Activated T-helper 2 cell treated with anti-CD3 and anti-CD28 coated beads, Interferon-gamma antibody, Interleukin-2, Interleukin-4, amounts not matched to agents 10 μg/mL and 5 μg/mL and 100 μg/mL, durations not matched to agents 14 hours and 24 hours and 36 hours (primary cell): ENCODE measurements around the gene ETV5. TPM values are rescaled to one million over a fixed set of nuclear protein-coding genes. Genes with fewer than 3 reads are reported as not detected.
"Not testable (repeated sequence)": the region's sequence is repeated elsewhere in the genome, so short reads cannot be mapped to it uniquely, and the experiment has no call there.

ENCODE experiments used
- DNase-seq: peaks from one replicate; pipeline ENCODE4 v3.0.0; 2021; ENCODE audit warnings: low spot score
- H3K27ac Mint-ChIP-seq: one replicate; pipeline ENCODE4 v1.8.0; 2021; ENCODE audit warnings: mixed read lengths
- H3K27me3 Mint-ChIP-seq: one replicate; pipeline ENCODE4 v1.8.0; 2021; ENCODE audit warnings: low read depth, mixed read lengths
- H3K36me3 Mint-ChIP-seq: one replicate; pipeline ENCODE4 v1.8.0; 2021; ENCODE audit warnings: low read depth, mixed read lengths
- H3K4me1 Mint-ChIP-seq: one replicate; pipeline ENCODE4 v1.8.0; 2021; ENCODE audit warnings: low read depth, mixed read lengths
- H3K4me3 Mint-ChIP-seq: one replicate; pipeline ENCODE4 v1.8.0; 2021; ENCODE audit warnings: low read depth, mild to moderate bottlenecking, moderate library complexity, mixed read lengths
- H3K9me3 Mint-ChIP-seq: one replicate; pipeline ENCODE4 v1.8.0; 2021; ENCODE audit warnings: mixed read lengths
- intact Hi-C: fragments of 100-400 bp; cut with micrococcal nuclease; formaldehyde crosslinking; loops from one replicate; pipeline ENCODE4 v1.15.1; 2023
- total RNA-seq: library from RNA; stranded (reverse); gene quantifications from 2 replicates; pipeline ENCODE4 v1.2.3, GENCODE V29; 2022

The ETV5 gene
- total RNA-seq, 1 donor from 2014 or later, result 1.3 TPM

DNA sequence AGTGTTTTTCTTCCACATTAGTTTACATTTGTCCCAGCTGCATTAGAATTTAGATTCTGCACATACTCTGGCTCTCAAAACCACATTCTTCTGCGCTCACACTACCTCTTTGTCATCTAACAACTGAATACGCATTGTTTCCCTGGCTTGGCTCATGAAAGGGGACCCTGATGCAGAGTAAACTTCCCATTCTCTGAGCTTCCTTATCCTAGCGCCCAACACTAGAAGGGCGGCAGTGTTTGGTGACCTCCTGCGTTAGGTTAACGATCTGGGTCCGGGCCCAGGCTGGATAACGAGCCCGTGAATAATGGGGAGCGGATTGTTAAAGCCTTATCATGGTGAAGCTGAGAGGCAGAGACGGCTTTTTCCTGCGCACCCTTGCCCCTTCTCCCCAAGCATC is 63.9 kb downstream of the ETV5 start:
- Mint-ChIP-seq H3K4me3 (no peak overlapping the region), H3K9me3 (no peaks in the 10 kb centered on the region), H3K27me3 (peaks cover 64% of the 10 kb centered on the region), H3K27ac (no peak overlapping the region), H3K36me3 (no peaks in the 10 kb centered on the region), H3K4me1 (no peaks in the 10 kb centered on the region)
- no peak for DNase-seq
- intact Hi-C loops, result no loop called here

DNA sequence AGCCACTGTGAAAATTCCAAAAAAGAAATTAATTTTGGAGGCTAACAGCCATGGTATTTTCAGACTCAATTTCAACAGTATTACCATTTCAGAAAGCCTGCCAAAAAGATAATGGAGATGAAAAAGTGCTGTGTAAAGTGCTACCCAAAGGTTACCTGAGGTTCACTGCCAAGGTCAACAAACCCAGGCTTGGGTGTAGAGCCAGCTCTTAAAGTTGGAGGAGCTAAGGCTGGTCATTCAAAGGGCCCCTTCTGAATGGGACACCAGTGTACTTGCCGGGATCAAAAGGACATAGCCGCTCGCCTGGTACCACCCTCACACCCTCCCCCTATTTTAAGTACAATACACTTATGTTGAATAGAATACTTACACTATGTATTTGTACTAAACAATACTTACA is 64.5 kb downstream of the ETV5 start:
- intact Hi-C loops, result no loop called here

DNA sequence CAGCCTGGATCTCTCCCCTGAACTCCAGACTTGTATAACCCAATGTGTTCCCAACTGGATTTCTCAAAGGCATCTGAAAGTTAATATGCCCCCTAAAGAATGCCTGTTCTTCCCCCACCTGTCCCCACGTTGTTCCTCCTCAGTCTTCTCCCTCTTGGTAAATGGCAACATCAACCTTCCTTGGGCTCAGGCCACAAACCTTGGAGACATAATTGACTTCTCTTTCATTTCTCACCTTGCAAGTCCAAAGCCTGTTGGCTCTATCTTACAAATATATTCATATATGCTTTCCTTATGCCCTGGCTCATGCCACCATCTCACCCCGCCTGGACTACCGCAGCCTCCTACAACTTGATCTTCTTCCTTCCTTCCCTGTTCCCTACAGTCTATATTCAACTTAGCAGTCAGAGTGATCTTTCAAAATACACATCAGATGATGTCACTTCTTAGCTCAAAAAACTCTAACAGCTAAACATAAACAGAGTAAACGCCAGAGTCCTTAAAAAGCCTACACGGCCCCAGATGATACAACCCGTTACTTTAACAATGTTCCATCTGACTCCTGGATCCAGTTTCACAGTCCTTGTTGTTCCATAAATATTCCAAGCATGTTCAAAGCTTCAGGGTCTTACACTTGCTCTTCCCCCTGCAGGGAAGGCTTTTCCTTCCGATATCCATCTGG is 66.2 kb downstream of the ETV5 start:
- H3K36me3 Mint-ChIP-seq, result no peaks in the 10 kb centered on the region
- H3K4me1 Mint-ChIP-seq, result no peaks in the 10 kb centered on the region
- H3K4me3 Mint-ChIP-seq, result no peak overlapping the region
- no peak for DNase-seq
- peaks cover 44% of the 10 kb centered on the region for H3K27me3 Mint-ChIP-seq
- intact Hi-C loops, result no loop called here
- no peak overlapping the region for H3K27ac Mint-ChIP-seq
- peaks cover 6% of the 10 kb centered on the region for H3K9me3 Mint-ChIP-seq

More for the DNA sequence above, 64.5 kb downstream of the ETV5 start:
- no peak for DNase-seq
- Mint-ChIP-seq H3K9me3 (no peaks in the 10 kb centered on the region), H3K4me1 (no peaks in the 10 kb centered on the region), H3K4me3 (no peak overlapping the region), H3K36me3 (no peaks in the 10 kb centered on the region), H3K27ac (no peak overlapping the region), H3K27me3 (peaks cover 59% of the 10 kb centered on the region)

DNA sequence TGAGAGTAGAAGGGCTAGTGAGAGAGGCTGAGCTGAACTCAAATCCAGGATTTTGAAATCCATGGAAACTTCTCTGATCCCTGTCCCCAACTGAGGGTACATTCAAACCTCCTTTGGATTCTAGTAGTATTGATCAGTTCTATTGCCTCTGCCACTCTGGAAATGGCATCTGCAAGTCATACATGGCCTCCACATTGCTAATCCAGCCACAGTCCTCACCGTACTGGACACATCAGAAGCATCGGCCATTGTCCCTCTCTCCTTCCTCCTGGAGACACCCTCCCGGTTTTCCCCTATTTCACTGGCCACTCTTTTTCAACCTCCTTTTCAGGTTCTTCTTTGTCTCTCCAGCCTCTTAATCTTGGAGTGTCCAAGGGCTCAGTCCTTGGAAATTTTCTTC is 66.9 kb downstream of the ETV5 start:
- H3K27me3 Mint-ChIP-seq, result peaks cover 47% of the 10 kb centered on the region
- intact Hi-C loops, result no loop called here
- no peaks in the 10 kb centered on the region for H3K4me1 Mint-ChIP-seq
- peaks cover 6% of the 10 kb centered on the region for H3K9me3 Mint-ChIP-seq
- H3K27ac Mint-ChIP-seq, result no peak overlapping the region
- H3K36me3 Mint-ChIP-seq, result no peaks in the 10 kb centered on the region
- DNase-seq, result no peak
- no peak overlapping the region for H3K4me3 Mint-ChIP-seq

DNA sequence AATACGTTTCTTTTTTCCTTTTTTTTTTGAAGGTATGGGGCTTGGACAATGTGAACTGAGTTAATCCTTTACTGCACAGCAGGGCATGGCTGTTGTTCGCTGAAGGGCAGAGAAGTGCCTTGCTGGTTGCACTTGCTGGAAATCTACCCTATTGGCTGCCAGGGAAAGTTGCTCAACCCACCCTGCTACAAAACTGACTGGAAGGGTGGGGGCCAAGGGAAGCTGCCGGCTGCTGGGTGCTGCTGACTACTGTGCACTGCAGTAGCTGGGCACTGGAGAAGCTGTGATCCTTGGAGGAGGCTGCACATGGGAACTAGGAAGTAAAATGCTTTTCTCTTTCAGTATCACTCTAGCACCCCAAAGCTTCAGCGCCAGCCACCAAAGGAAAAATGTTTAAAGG is 70.5 kb downstream of the ETV5 start:
- Mint-ChIP-seq H3K4me3 (no peak overlapping the region), H3K27me3 (peaks cover 29% of the 10 kb centered on the region), H3K36me3 (no peaks in the 10 kb centered on the region), H3K4me1 (no peaks in the 10 kb centered on the region), H3K9me3 (peaks cover 6% of the 10 kb centered on the region), H3K27ac (no peak overlapping the region)
- no peak for DNase-seq
- intact Hi-C loops, result no loop called here

DNA sequence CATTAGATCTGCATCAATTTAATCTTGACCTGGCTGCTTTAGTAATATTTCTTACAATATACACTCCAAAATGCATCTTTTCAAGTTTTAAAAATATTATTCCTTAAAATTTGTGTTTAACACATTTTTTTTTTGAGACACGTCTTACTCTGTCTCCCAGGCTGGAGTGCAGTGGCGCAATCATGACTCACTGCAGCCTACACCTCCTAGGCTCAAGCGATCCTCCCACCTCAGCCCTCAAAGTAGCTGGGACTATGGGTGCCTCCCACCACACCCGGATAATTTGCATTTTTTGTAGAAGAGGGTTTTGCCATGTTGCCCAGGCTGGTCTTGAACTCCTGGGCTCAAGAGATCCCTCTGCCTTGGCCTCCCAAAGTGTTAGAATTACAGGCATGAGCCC is 73.6 kb downstream of the ETV5 start:
- intact Hi-C loops, result no loop called here
- H3K9me3 Mint-ChIP-seq, result peaks cover 6% of the 10 kb centered on the region
- no peak for DNase-seq
- H3K36me3 Mint-ChIP-seq, result no peaks in the 10 kb centered on the region
- no peak overlapping the region for H3K4me3 Mint-ChIP-seq
- no peaks in the 10 kb centered on the region for H3K4me1 Mint-ChIP-seq
- H3K27ac Mint-ChIP-seq, result no peak overlapping the region
- H3K27me3 Mint-ChIP-seq, result peaks cover 15% of the 10 kb centered on the region

DNA sequence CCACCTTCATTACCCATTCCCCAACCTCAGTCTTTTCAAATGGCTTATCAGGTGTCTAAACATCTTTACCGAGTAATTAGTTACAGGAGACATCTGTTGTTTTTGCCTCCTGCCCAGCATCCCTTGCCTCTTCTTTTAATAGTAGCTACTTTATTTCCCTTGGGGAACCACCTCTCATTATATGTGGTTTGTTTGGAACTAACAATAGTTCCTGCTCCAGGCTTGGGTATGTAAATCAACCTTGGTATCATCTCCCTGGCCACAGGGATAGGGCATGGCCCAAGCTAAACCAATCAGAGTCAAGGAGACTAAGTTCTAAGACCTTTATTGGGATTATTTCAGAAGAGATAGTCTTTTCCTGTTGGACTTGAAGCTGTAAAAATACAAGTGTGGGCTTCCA is 76.6 kb downstream of the ETV5 start:
- H3K9me3 Mint-ChIP-seq, result no peaks in the 10 kb centered on the region
- H3K4me3 Mint-ChIP-seq, result no peak overlapping the region

DNA sequence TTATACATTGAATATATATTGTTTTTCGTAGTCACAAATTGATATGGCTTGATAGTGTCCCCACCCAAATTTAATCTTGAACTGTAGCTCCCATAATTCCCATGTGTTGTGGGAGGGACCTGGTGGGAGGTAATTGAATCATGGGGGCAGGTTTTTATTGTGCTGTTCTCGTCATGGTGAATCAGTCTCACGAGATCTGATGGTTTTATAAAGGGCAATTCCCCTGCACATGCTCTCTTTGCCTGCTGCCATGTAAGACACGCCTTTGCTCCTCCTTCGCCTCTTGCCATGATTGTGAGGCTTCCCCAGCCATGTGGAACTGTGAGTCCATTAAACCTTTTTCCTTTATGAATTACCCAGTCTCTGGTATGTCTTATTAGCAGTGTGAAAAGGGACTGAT is 82.9 kb downstream of the ETV5 start:
- intact Hi-C loops, H3K4me3 Mint-ChIP-seq, H3K27ac Mint-ChIP-seq, H3K4me1 Mint-ChIP-seq, H3K9me3 Mint-ChIP-seq, DNase-seq, H3K36me3 Mint-ChIP-seq: not testable (repeated sequence)
- peaks cover 35% of the 10 kb centered on the region for H3K27me3 Mint-ChIP-seq

More for the DNA sequence above, 76.6 kb downstream of the ETV5 start:
- Mint-ChIP-seq H3K27ac (no peak overlapping the region), H3K36me3 (no peaks in the 10 kb centered on the region), H3K4me1 (no peaks in the 10 kb centered on the region), H3K27me3 (peaks cover 20% of the 10 kb centered on the region)
- no peak for DNase-seq
- intact Hi-C loops, result no loop called here

DNA sequence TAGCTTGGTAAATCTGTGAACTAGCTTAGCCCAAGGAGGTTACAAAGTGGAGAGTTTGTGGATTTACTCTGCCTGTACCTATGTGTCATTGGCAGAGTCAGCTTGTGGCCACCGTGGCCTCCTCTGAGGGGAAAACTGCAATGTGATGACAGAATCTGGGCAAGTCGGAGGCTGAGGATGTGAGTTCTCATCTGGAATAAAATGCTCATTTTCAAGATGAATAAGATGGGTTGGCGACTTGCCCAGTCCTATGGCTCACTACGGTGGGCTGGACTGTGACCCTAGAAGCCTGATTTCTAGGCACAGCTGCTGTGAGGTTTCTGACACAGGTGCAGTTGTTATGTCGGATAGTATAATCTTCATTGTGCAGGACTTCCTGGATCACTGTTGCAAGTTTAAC is 83.7 kb downstream of the ETV5 start:
- Mint-ChIP-seq H3K36me3 (no peaks in the 10 kb centered on the region), H3K9me3 (no peaks in the 10 kb centered on the region), H3K27ac (no peak overlapping the region), H3K4me1 (no peaks in the 10 kb centered on the region), H3K27me3 (peaks cover 33% of the 10 kb centered on the region), H3K4me3 (no peak overlapping the region)
- intact Hi-C loops, result no loop called here
- DNase-seq, result no peak

DNA sequence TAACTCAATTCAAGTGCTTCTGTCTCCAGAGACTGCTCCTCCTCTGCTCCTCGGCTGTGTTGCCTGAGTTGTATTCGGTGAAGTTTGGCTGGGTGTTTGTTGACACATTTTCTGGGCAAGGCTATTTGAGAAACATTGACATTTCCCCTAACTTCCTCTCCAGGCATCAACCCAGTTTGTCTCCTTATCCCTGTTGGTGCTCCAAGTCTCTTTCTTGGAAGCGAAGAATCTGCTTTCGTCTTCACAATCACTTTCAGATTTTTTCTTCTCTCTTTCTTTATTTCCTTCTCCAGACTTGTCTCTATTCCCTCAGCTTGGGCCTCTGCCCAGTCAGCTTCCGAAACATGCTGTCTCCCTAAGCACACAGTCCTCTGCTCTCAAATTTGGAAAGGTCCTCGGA is 84.7 kb downstream of the ETV5 start:
- Mint-ChIP-seq H3K36me3 (no peaks in the 10 kb centered on the region), H3K27me3 (peaks cover 34% of the 10 kb centered on the region), H3K9me3 (no peaks in the 10 kb centered on the region), H3K4me3 (no peak overlapping the region), H3K4me1 (no peaks in the 10 kb centered on the region), H3K27ac (no peak overlapping the region)
- no peak for DNase-seq
- intact Hi-C loops, result no loop called here

DNA sequence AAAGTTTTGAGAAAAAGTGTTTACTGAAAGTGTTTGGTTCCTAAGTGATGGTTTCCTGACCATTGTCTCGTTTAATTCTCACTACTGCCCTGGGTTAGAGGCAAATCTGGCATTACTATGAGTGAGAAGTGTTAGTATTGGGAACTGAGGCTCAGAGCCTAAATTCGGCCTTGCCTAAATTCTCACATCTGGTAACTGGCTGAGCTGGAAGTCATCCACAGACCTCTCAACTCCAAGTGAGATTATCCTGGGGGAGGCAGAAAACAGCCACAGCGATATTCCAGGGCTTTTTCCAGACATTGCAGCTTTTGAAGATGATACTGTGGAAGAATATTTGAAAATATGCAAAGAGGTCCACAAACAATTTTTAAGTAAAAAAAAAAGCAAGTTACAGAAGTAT is 86.0 kb downstream of the ETV5 start:
- no peak for DNase-seq
- H3K27me3 Mint-ChIP-seq, result peaks cover 37% of the 10 kb centered on the region

DNA sequence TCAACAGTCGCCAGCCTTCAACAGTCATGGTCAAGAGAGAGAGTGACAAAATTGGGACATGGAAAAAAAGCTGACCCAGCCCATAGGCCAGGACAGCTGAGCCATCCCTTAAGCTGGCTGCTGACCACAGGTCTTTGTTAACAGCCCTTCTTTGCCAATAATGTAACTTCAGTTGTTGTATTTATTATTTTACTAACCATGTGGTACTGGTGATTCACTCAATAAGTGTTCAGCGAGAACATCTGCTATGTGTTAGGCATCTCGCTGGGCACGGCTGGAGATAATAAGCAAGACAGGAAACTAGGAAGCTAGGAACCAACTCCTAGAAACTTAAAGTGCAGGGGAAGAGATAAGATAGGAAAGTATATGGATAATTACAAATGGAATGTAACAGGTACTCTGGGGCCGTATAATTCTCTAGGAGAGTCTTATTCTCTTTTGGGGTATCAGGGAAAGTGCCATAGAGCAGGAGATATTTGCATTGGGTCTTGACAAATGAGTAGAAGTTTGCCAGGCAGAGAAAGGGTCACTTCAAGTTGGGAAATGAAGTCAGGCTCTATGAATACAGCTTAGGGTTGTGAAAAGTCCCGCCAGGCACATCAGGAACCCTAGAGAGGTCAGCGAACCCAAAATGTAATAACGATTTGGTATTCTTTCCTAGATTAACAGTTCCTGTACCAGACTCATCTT is 87.1 kb downstream of the ETV5 start:
- Mint-ChIP-seq H3K4me1 (no peaks in the 10 kb centered on the region), H3K36me3 (no peaks in the 10 kb centered on the region), H3K27me3 (peaks cover 40% of the 10 kb centered on the region), H3K27ac (no peak overlapping the region), H3K4me3 (no peak overlapping the region), H3K9me3 (no peaks in the 10 kb centered on the region)
- intact Hi-C loops, result no loop called here
- no peak for DNase-seq

More for the DNA sequence above, 86.0 kb downstream of the ETV5 start:
- Mint-ChIP-seq H3K36me3 (no peaks in the 10 kb centered on the region), H3K4me3 (no peak overlapping the region), H3K9me3 (no peaks in the 10 kb centered on the region), H3K4me1 (no peaks in the 10 kb centered on the region), H3K27ac (no peak overlapping the region)
- intact Hi-C loops, result no loop called here

DNA sequence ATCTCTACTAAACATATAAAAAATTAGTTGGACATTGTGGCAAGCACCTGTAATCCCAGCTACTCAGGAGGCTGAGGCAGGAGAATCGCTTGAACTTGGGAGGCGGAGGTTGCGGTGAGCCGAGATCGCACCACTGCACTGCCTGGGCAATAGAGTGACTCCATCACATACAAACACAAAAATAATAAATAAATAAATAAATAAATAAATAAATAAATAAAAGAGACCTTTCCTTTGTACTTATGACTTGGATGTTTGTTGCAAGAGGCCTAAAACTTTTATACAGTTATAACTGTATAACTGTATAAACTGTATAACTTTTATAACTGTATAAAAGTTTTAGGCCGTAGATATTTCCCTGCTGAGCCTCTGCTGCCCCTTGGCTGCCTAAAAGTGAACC is 87.6 kb downstream of the ETV5 start:
- H3K4me1 Mint-ChIP-seq, H3K27ac Mint-ChIP-seq, H3K4me3 Mint-ChIP-seq, H3K9me3 Mint-ChIP-seq, H3K36me3 Mint-ChIP-seq, DNase-seq, intact Hi-C loops: not testable (repeated sequence)
- peaks cover 38% of the 10 kb centered on the region for H3K27me3 Mint-ChIP-seq
